HS-5 (cell line): ENCODE data around the gene ANKRD34A.
"Not testable (repeated sequence)": the region's sequence is repeated elsewhere in the genome, so short reads cannot be mapped to it uniquely, and the experiment has no call there.

Experiments used
- DNase-seq: peaks from one replicate; pipeline ENCODE4 v3.0.0-alpha.2; 2012; ENCODE audit warnings: low read depth

The ANKRD34A gene

DNA sequence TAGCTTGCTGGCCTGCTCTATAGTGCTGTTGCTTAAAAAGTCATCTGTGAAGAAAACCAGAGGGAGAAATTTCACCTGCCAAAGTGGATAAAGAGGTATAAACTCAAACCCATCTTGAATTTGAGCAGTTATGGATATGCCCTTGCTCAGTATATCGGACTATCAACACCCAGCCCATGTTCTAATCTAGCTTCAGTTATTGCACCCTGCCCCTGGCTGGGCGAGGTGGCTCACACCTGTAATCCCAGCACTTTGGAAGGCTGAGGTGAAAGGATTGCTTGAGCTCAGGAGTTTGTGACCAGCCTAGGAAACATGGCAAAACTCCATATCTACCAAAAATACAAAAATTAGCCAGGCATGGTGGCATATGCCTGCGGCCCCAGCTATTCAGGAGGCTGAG is 19.8 kb downstream of the ANKRD34A start:
- no peak for DNase-seq

DNA sequence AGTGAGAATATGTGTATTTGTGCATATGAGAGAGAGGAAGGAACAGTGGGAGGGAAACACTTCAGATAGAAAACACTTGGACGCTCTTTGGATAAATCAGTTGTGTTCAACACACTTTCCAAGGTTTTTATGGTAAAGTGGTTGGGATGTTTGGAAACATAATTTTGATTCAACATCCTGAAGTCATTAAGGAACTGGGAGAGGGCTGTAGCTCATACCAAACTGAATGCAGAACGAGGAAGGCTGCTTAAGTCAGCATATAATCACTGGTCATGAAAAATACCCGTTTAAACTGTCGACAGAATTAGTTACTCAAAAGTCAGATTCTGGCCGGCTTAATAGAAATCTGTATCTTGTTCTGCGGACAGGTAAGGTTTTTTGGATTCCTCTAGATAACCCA is 21.5 kb downstream of the ANKRD34A start:
- no peak for DNase-seq

DNA sequence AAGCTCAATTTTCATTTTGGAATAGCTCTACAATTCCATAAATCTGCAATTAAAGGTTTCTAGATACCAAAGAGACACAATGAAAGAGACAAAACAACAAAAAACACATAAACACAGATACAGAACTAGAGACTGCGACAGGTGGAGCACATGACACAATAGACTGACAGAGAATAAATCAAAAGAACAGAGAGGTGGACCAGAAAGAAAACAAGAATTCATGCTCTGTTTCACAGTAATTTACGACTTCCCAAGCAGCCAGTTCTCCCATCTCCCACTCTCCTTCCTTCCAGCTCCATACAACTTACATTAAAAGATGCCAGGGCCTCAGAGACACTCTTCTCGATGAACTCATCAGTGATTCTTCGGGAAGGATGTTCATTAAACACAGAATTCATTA is 22.0 kb downstream of the ANKRD34A start:
- no peak for DNase-seq

DNA sequence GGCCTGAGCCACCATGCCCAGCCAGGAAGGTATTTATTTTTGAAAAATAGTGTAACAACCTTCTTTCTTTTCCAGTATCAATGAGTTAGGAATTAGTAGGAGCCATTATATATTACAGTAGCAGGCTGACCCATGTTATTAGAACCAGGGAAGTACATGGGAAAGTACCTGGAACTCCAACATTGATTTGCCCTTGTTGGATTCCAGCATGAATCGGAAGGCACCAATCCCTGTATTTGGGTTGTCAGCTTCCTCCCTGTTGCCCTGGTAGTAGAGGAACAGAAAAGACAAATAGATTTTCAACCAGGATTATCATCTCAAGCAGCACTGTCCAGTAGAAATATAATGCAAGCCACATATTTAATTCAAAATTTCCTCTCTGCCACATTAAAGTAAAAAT is 26.9 kb downstream of the ANKRD34A start:
- no peak for DNase-seq

DNA sequence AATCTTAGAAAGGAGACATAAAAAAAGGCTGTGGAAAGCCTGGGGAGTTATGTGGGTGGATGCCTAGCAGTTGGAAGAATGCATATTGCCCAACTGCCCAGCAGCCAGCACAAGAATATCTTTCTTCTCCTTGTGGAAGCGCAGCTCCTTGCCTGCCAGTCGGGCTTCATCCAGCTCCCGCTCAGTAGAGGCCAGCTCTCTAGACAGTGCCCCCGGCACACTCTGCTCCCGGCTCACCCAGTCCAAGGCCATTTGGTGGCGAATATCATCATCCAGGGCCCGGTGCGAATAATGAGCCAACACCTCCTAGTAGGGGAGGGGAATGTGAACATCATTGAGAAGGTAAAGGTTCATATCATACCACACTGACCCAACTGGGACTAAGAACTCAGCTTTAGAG is 28.1 kb downstream of the ANKRD34A start:
- DNase-seq, result no peak

DNA sequence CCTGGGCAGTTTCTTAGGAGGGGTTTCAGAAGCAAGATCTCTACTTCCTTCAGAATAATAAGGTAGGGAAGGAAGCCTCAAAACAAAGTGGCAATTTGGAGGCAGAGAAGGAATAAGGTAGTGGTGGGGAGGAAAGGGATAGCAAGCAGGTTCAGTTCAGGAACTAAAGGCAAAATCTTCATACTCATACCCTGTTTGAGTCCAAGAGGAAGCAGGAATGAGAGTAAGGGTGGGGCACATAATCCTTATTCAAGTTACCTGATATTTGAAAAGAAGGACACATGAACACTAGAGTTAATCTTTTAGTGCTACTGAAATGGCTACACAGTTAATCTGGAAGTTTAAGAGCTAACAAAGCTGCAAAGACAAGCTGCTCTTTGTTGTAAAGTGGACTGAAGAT is 28.7 kb downstream of the ANKRD34A start:
- no peak for DNase-seq

DNA sequence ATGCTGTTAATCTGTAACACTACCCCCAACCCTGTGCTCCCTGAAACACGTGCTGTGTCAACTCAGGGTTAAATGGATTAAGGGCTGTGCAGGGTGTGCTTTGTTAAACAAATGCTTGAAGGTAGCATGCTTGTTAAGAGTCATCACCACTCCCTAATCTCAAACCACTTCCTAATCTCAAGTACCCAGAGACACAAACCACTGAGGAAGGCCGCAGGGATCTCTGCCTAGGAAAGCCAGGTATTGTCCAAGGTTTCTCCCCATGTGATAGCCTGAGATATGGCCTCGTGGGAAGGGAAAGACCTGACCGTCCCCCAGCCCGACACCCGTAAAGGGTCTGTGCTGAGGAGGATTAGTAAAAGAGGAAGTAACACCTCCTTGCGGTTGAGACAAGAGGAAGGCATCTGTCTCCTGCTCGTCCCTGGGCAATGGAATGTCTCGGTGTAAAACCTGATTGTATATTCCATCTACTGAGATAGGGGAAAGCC is 31.8 kb downstream of the ANKRD34A start:
- DNase-seq, result not testable (repeated sequence)

DNA sequence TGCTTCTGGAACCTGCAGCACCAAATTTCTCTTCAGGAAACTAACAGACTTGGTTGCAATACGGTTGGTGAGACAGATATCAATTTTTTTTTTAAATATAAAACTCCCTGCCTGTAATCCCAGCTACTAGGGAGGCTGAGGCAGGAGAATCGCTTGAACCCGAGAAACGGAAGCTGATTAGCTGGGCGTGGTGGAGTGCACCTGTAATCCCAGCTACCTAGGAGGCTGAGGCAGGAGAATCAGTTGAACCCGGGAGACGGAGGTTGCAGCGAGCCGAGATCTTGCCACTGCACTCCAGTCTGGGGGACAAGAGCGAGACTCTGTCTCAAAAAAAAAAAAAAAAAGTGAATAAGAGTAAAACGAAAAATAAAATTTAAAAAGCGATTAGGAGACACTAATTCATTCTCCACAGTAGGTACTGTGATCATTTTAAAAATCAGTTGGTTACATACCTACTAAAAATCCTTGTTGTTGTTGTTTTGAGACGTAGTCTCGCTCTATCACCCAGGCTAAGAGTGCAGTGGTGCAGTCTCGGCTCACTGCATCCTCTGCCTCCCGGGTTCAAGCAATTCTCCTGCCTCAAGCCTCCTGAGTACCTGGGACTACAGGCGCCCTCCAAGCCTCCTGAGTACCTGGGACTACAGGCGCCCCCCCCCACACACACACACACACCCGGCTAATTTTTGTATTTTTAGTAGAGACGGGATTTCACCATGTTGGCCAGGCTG is 36.3 kb downstream of the ANKRD34A start:
- DNase-seq, result no peak

DNA sequence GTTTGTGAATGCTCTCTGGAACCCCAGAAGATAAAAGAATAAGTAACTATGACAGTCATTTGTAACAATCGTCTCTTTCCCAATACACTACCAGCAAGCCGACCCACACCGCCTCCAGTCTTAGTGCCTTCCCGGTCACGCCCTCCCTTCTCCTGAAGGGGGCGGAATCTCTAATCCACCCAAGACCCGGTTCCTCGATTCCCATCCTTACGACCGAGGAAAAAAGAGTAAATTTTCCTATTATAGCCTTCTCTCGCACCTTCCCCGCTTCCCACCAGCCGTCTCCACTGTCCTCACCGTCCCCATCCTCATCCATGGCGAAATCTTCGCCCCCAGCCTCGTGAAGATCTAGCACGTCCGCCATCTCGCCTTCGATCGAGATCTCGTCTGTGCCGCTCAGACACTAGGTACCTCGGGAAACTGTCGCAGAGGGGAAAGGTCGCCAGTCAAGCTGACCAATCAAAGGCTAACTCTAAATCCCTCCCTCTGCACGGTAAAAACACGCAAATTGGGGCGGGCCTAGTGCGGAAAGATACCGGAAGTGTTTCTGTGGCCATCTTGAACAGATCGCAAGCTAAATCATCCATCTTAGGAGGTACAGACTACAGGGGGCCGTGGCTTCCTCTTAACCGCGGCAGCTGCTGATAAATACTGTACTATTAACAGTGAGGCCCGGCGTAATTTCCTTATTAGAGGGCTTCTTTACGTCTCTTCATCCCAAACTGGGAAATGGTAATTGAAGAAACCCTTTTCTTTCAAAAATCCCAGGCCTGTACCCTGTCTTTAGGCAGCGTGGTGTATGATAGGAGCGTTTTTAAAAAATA is 37.1 kb downstream of the ANKRD34A start, which contains the start of gene RBM8A:
Gene RBM8A, minus strand, starts transcription at position 422 of the 824 bp plus-strand sequence. Its CDS starts 58 bp downstream, at position 364.
- peak; percentile 96 for DNase-seq

DNA sequence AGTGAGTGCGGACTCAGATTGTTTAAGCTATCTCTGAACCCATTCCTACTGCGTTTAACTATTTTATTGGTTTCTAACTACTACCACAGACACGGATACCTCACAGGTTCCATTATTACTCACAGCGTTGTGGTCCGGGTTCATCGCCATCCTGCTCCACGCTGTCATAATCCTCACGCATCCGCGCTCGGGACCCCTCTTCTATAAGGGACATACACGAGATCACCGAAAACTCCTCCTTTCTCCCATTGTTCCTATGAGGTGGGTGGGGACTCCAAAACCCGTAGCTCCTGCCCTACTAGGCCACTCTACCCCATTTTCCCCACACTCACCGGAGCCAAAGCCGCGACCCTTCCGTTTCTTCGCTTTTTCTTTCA is 37.7 kb downstream of the ANKRD34A start:
- DNase-seq, result no peak

DNA sequence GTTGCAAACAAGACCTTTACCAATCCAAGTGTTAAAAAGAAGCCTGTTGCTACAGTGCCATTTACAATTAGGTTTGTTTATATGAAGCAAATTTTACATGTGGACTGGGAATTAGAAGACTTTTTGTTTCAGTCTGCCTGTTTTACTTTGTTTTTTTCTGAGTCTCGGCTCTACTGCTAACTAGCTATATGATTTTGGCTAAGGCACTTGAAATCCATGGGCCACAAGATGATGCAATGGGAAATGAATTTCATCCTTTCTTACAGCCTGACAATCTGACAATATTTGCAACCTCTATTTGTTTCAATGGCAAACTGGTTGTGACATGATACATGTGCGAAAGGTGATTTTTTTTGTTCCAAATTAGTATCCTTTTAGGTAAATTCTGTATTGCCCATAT is 42.1 kb downstream of the ANKRD34A start:
- DNase-seq, result no peak

DNA sequence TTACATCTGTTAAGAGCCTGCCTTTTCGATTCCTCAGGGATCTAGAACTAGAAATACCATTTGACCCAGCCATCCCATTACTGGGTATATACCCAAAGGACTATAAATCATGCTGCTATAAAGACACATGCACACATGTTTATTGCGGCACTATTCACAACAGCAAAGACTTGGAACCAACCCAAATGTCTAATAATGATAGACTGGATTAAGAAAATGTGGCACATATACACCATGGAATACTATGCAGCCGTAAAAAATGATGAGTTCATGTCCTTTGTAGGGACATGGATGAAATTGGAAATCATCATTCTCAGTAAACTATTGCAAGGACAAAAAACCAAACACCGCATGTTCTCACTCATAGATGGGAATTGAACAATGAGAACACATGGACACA is 44.1 kb downstream of the ANKRD34A start:
- DNase-seq, result not testable (repeated sequence)

DNA sequence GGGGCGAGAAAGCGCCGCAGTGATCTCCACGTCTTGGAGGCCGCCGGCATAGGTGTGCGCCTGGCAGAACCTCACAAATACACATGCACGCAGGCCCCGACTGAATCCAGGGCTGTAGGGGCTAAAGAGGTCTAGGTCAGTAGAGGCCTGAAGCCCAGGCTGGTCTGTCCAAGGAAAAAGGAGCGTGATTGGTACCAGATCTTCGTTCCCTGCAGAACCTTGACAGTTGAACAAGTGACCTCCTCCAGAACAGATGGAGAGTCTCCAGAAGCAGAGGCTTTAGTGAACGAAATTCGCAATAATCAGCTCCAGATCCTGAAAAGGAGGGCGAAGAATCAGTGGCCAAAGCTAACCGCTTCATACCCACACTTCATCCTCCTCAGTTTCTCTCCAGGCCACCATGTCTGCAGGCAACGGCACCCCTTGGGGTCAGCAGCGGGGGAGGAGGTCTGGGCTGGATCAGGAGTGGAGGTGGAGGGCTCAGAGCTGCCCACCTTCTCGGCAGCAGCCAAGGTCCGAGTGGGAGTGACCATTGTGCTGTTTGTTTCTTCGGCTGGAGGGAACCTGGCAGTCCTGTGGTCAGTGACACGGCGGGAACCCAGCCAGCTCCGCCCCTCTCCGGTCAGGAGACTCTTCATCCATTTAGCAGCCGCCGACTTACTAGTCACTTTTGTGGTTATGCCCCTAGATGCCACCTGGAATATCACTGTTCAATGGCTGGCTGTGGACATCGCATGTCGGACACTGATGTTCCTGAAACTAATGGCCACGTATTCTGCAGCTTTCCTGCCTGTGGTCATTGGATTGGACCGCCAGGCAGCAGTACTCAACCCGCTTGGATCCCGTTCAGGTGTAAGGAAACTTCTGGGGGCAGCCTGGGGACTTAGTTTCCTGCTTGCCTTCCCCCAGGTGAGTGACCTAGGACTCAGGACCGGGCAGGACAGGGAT is 45.1 kb downstream of the ANKRD34A start:
- DNase-seq, result peak; percentile 37

DNA sequence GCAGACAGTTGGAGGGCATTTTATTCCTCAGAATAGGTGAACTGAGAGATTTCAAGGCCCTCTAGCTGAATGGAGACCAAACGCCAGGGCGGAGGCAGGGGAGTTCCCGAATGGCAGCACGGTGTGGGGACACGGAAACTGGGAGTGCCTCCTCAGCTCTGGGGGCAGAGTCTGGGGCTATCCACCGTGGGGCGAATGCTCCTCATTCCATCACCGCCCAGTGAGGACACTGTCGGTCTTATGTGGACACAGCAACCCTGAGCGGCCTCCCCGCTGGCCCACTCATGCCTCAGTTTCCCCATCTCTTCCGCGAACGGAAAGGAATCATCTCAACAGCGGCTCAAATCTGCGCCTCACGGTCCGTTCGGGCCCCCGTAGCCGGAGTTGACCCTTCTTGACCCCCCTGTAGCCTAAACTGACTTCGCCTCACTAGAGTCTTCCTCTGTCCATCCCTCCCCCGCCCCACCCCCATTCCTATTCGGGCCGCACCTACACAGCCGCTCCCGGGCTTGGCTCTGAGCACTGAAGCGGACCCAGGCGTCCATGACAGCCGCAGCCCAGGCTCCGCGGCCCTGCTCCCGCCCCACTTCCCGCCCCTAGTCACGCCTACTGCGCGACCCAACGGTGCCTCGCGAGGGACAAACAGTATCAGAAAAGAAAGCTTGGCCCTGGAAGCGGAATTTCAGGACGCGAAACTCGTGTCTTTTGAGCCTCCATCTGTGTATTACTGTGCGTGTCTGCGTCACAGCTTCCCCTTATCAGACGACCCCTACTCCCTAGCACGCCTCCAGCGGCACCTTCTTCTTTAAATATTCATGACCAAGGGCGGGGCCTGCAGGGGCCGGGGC is 46.0 kb downstream of the ANKRD34A start, which contains the start of gene PEX11B:
Gene PEX11B, minus strand, starts transcription at position 574 of the 848 bp plus-strand sequence. Its CDS starts 29 bp downstream, at position 545.
- peak; percentile 77 for DNase-seq

DNA sequence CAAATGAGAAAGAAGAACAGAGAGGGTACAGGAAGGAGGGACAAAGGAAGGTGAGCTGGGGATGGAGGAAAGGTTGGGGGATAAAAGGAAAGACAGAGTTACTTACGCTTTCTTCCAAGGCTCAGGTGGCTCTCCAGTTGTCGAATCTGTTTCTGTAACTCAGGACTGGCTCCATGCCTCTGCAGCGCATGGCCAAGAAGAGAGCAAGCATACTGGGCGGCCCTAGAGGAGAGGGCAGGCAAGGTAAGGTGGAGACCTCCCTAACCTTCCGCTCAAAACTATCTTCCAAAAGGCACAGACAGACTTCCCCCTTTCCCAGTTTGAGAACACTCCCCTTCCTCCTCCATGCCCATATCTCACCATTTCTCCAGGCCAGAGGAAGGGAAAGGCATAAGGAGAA is 46.8 kb downstream of the ANKRD34A start:
- DNase-seq, result no peak

DNA sequence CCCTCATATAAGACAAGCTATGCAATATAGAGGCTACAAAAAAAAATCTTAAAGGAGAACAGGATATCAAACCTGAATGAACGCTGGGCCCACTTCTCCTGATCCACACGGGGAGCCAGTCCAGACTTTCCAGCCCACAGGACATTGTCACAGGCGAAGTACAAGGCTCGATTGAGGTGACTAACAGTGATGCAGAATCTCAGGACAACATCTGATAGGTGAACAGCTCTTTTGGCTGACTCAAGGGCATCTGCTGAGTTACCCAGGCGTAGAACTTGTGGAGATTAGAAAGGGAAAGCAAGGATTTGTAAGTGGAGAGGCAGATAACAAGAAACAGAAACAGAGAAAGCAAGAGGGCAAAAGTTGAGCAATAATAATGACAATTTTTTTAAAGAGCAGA is 47.6 kb downstream of the ANKRD34A start:
- no peak for DNase-seq

DNA sequence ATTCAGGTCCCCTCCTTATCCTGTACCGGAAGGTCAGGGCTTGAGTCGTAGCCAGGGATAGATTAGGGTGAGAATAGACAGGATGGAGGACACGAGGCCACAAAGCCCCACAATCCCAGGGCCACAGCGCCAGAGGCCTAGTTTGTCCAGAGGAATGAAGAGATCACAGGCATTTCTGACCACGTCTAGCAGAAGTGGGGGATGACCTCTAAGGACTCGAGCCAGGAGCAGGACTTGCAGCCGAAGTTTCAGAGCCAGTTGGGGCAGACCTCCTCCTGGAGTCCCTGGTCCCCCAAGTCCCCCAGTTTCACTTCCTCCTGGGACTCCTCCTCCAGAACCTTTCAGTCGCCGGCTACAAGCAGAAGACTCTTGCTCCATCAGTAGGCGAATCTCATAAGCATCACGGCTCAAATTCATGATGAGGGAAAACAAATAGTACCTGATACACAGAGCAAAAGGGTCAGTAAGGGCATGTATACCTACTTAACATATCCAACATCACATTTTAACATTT is 52.2 kb downstream of the ANKRD34A start:
- no peak for DNase-seq
